SK-N-SH (cell line): ENCODE measurements around the gene PTPRD. TPM values are rescaled to one million over a fixed set of nuclear protein-coding genes. Genes with fewer than 3 reads are reported as not detected.

Experiments used
- CTCF ChIA-PET: fragments of 300-600, 350-600 bp; formaldehyde crosslinking; extraction: SDS; loops from one replicate; lab custom pipeline; 2021; lab: Yijun Ruan, JAX
- POLR2A ChIA-PET: fragments of 350-600 bp; sonication (Branson Sonifier 250); formaldehyde crosslinking; extraction: SDS; loops from one replicate; lab custom pipeline; 2020; ENCODE audit warnings: antibody characterized with exemption, inconsistent platforms; lab: Yijun Ruan, JAX
- DNase-seq: peaks from one replicate; pipeline ENCODE4 v3.0.0; 2012
- H2AFZ ChIP-seq: fragments of 200-600 bp; sonication (generic); 2 replicates; pipeline ENCODE4 v1.8.1; 2016; ENCODE audit warnings: antibody characterized with exemption, mild to moderate bottlenecking, low read depth
- H3F3A ChIP-seq: fragments of 200-600 bp; sonication (generic); replicated peaks from 2 replicates; pipeline ENCODE3; 2016; ENCODE audit warnings: antibody characterized with exemption, mild to moderate bottlenecking; ENCODE audit not compliant: insufficient read depth
- H3K27ac ChIP-seq, 2 experiments: fragments of 200-500 bp in 1 of 2; fragments of 200-600 bp in 1 of 2; sonication (Bioruptor generic) in 1 of 2; sonication (generic), shearing (Covaris generic) in 1 of 2; 2 replicates each; pipeline versions ENCODE4 v1.5.1 to v1.6.1; 2014 to 2016; ENCODE audit warnings: low read depth in 2 of 2, inconsistent platforms in 1 of 2, low read length in 1 of 2, mild to moderate bottlenecking in 1 of 2, mixed read lengths in 1 of 2
- H3K27me3 ChIP-seq: fragments of 200-600 bp; sonication (generic), shearing (Covaris generic); 2 replicates; pipeline ENCODE4 v1.6.1; 2016; ENCODE audit warnings: mixed run types; ENCODE audit not compliant: insufficient read depth
- H3K36me3 ChIP-seq, 2 experiments: fragments of 200-500 bp in 1 of 2; fragments of 200-600 bp in 1 of 2; sonication (Bioruptor generic) in 1 of 2; sonication (generic) in 1 of 2; replicated peaks in 1 of 2; 2 replicates each; pipeline versions ENCODE3 to v1.5.1; 2014 to 2016; ENCODE audit warnings: low read length in 1 of 2, mild to moderate bottlenecking in 1 of 2; ENCODE audit not compliant: insufficient read depth in 2 of 2, control insufficient read depth in 1 of 2
- H3K4me1 ChIP-seq, 2 experiments: fragments of 200-500 bp in 1 of 2; fragments of 200-600 bp in 1 of 2; sonication (Bioruptor generic) in 1 of 2; sonication (generic), shearing (Covaris generic) in 1 of 2; 2 replicates each; pipeline versions ENCODE4 v1.5.1 to v1.6.1; 2014 to 2016; ENCODE audit warnings: low read depth in 1 of 2, low read length in 1 of 2, mixed run types in 1 of 2; ENCODE audit not compliant: insufficient read depth in 2 of 2, control insufficient read depth in 1 of 2
- H3K4me2 ChIP-seq: fragments of 200-600 bp; sonication (generic), shearing (Covaris generic); 2 replicates; pipeline ENCODE4 v1.6.1; 2017; ENCODE audit warnings: mixed run types
- H3K4me3 ChIP-seq, 2 experiments: fragments of 200-500 bp in 1 of 2; fragments of 200-600 bp in 1 of 2; sonication (Bioruptor generic) in 1 of 2; sonication (generic), shearing (Covaris generic) in 1 of 2; 2 replicates each; pipeline versions ENCODE4 v1.5.1 to v1.8.1; 2014 to 2016; ENCODE audit warnings: low read depth in 2 of 2, inconsistent platforms in 1 of 2, low read length in 1 of 2, mild to moderate bottlenecking in 1 of 2, mixed read lengths in 1 of 2, moderate library complexity in 1 of 2
- H3K79me2 ChIP-seq: fragments of 200-600 bp; sonication (generic); 2 replicates; pipeline ENCODE4 v1.8.1; 2017; ENCODE audit warnings: mild to moderate bottlenecking; ENCODE audit not compliant: insufficient read depth
- H3K9ac ChIP-seq: fragments of 200-600 bp; sonication (generic); 2 replicates; pipeline ENCODE4 v1.6.1; 2017; ENCODE audit warnings: mixed run types
- H3K9me2 ChIP-seq: fragments of 200-600 bp; sonication (generic); 2 replicates; pipeline ENCODE4 v1.6.1; 2017; ENCODE audit warnings: mixed run types
- H3K9me3 ChIP-seq: fragments of 200-600 bp; sonication (generic); 2 replicates; pipeline ENCODE4 v1.6.1; 2017; ENCODE audit warnings: mixed run types, mild to moderate bottlenecking, moderate library complexity
- H4K20me1 ChIP-seq: fragments of 200-600 bp; sonication (generic); 2 replicates; pipeline ENCODE4 v1.6.1; 2017; ENCODE audit warnings: mild to moderate bottlenecking, mixed run types; ENCODE audit not compliant: insufficient read depth
- CHD2 ChIP-seq: fragments of 150-350 bp; IDR thresholded peaks from 2 replicates; pipeline ENCODE4 v1.6.1; 2018; ENCODE audit warnings: low read length; ENCODE audit not compliant: partially characterized antibody
- ELF1 ChIP-seq: IDR thresholded peaks from 2 replicates; pipeline ENCODE4 v1.4.0; 2012
- EZH2phosphoT487 ChIP-seq: fragments of 200-600 bp; sonication (generic); IDR thresholded peaks from 2 replicates; pipeline ENCODE4 v1.6.1; 2017; ENCODE audit warnings: low read depth, mixed run types, mild to moderate bottlenecking, antibody characterized with exemption, moderate library complexity, borderline replicate concordance
- FOXJ3 ChIP-seq: sonication (generic); formaldehyde crosslinking; IDR thresholded peaks from 2 replicates; pipeline ENCODE4 v1.5.1; 2020; ENCODE audit warnings: mild to moderate bottlenecking, missing genetic modification reagents
- FOXM1 ChIP-seq: IDR thresholded peaks from 2 replicates; pipeline ENCODE4 v1.4.0; 2012; ENCODE audit warnings: low read depth, mild to moderate bottlenecking
- GABPA ChIP-seq: IDR thresholded peaks from 2 replicates; pipeline ENCODE4 v1.4.0; 2012; ENCODE audit warnings: low read depth, mild to moderate bottlenecking
- GATA2 ChIP-seq: sonication (generic); formaldehyde crosslinking; IDR thresholded peaks from 2 replicates; pipeline ENCODE4 v1.5.0; 2020; ENCODE audit warnings: mild to moderate bottlenecking, missing genetic modification reagents
- JUND ChIP-seq: IDR thresholded peaks from 2 replicates; pipeline ENCODE4 v1.4.0; 2012
- MXI1 ChIP-seq: IDR thresholded peaks from 2 replicates; pipeline ENCODE4 v1.6.1; 2012; ENCODE audit warnings: mild to moderate bottlenecking, low read depth, low read length, improper control_type of control experiment
- NFIC ChIP-seq: IDR thresholded peaks from 2 replicates; pipeline ENCODE4 v1.4.0; 2012; ENCODE audit warnings: borderline replicate concordance
- POLR2AphosphoS5 ChIP-seq: IDR thresholded peaks from 2 replicates; pipeline ENCODE4 v1.6.1; 2012; ENCODE audit warnings: low read depth, low read length
- RAD21 ChIP-seq: IDR thresholded peaks from 2 replicates; pipeline ENCODE4 v1.6.1; 2012; ENCODE audit warnings: mild to moderate bottlenecking, low read length
- RCOR1 ChIP-seq: fragments of 150-350 bp; IDR thresholded peaks from 2 replicates; pipeline ENCODE4 v1.6.1; 2017; ENCODE audit warnings: antibody characterized with exemption, low read length
- RXRA ChIP-seq: IDR thresholded peaks from 2 replicates; pipeline ENCODE4 v1.4.0; 2012; ENCODE audit warnings: low read depth, mild to moderate bottlenecking, borderline replicate concordance
- SIN3A ChIP-seq: IDR thresholded peaks from 2 replicates; pipeline ENCODE4 v1.6.1; 2012; ENCODE audit warnings: low read depth, mild to moderate bottlenecking, low read length, moderate library complexity, borderline replicate concordance
- TAF1 ChIP-seq: IDR thresholded peaks from 2 replicates; pipeline ENCODE4 v1.6.1; 2012; ENCODE audit warnings: low read depth, mild to moderate bottlenecking, low read length, moderate library complexity, borderline replicate concordance
- TEAD4 ChIP-seq: IDR thresholded peaks from 2 replicates; pipeline ENCODE4 v1.4.0; 2012; ENCODE audit warnings: mild to moderate bottlenecking, borderline replicate concordance; ENCODE audit not compliant: insufficient read depth
- WGBS: methylation state at CpG from one replicate; pipeline ENCODE4 v1.1.6; 2017; ENCODE audit warnings: low lambda C conversion rate; 5-methylcytosine and 5-hydroxymethylcytosine counted together
- polyA plus RNA-seq, 3 experiments: library from polyadenylated mRNA; depleted of rRNA; stranded (reverse); fragments of >200 nt; gene quantifications; 2 replicates each; pipeline ENCODE4 v1.2.3, GENCODE V29; 2012
- TF ChIP-seq, protein P1 (sequence below): IDR thresholded peaks from 2 replicates; pipeline ENCODE4 v1.4.0; 2012; ENCODE audit warnings: low read depth, borderline replicate concordance
- TF ChIP-seq, protein P2 (sequence below): IDR thresholded peaks from 2 replicates; pipeline ENCODE4 v1.4.0; 2012; ENCODE audit warnings: low read depth, borderline replicate concordance
- TF ChIP-seq, protein P3 (sequence below): fragments of 150-350 bp; IDR thresholded peaks from 2 replicates; pipeline ENCODE4 v1.6.1; 2016; ENCODE audit warnings: mild to moderate bottlenecking, low read depth, low read length
- TF ChIP-seq, protein P4 (sequence below): IDR thresholded peaks from 2 replicates; pipeline ENCODE4; 2012

PTPRD gene
- polyA plus RNA-seq, 1 of the 3 experiments (the other 2 are of a cell fraction), result 0.15 TPM

DNA sequence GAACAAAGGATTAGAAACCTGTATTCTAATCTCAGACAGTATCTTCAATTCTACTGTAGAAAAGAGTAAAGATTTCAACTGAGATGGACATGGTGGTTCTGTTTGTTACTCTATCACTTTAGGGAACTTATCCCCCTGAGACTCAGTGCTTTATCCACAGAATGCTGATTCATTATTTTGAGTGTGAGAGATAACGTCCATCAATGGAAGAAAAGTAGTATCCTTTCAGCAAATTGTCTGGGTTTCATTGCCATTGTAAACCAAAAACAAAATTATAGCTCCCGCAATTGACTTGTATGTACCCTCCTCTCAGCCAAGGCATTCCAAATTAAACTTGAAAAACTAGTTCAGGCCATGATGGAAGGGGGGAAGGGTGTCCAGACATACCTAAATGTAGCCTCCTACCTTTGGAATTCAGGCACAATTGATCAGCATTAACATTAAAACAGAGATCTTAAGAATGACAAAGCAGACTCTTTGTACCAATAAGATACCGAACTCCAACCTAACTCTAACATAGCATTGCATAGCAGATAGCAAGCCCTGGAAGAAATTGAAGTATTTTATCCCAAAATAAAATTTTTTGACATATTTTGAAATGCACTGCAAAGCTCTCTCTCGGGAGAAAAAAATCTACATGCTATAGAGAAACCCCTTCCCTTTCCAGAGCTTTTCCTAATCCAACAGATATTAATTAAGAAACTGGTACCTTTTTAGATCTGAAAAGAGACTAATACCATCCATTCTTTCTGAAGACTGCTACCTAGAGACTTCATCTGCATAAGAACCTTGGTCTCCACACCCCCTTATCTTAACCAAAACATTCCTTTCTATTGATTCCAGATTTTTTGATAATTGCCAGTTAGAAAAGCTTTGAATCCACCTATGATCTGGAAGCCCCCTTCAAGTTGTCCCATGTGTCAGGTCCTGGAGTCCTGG lies 1055.7 kb downstream of the PTPRD start:
- H4K20me1 ChIP-seq, result no peaks in the 10 kb centered on the region
- H3K4me2 ChIP-seq, result no peak overlapping the region
- no peaks in the 10 kb centered on the region for H3K9me3 ChIP-seq
- CTCF ChIA-PET, result no interaction called here
- no peaks in the 10 kb centered on the region for H3K27me3 ChIP-seq
- no peak overlapping the region for H3K27ac ChIP-seq
- H3F3A ChIP-seq, result no peaks in the 10 kb centered on the region
- H3K79me2 ChIP-seq, result no peaks in the 10 kb centered on the region
- TF ChIP-seq RXRA, result no peak
- no peak for TF ChIP-seq TAF1
- no peak for TF ChIP-seq FOXJ3
- no peak for TF ChIP-seq JUND
- TF ChIP-seq POLR2AphosphoS5, result no peak
- no peak for TF ChIP-seq FOXM1
- no peak for TF ChIP-seq RAD21
- TF ChIP-seq GATA2 (CRISPR knock-in tag), result no peak
- no peak for TF ChIP-seq GABPA
- TF ChIP-seq EZH2phosphoT487, result no peak
- no peak for TF ChIP-seq ELF1
- TF ChIP-seq, all 33 proteins: peak for 0
- Histone ChIP-seq H3K9me2 (no peaks in the 10 kb centered on the region), H2AFZ (no peak overlapping the region), H3K4me1 (no peaks in the 10 kb centered on the region; a peak in 1 of 4 replicates), H3K36me3 (no peaks in the 10 kb centered on the region), H3K4me3 (no peak overlapping the region), H3K9ac (no peak overlapping the region)
- 25% methylated on average over 4 of the region's 4 CpGs for WGBS
- DNase-seq, result no peak
- POLR2A ChIA-PET, result no interaction called here

DNA sequence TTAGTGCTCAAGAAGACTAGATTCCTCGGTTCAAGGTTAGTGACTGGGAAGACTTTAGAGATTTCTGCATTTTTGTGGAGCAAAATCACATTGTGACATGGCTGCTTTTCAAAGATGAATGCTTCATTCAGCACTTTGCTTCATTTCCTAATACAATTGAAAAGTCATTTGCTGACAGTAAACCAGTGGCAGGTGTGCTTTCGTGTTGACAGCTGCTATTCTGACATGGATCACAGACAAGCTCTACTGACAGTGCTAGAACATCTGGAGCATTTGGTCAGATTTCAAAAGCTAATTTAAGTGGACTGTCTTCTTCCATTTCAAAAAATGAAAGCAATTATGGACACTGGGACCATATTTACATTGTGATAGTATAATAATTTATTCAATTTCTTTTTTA lies 1060.1 kb downstream of the PTPRD start:
- Histone ChIP-seq H2AFZ (no peak overlapping the region), H3K27me3 (no peaks in the 10 kb centered on the region), H3K9ac (no peak overlapping the region), H4K20me1 (no peaks in the 10 kb centered on the region), H3K27ac (no peak overlapping the region), H3K9me2 (no peaks in the 10 kb centered on the region), H3K4me3 (no peak overlapping the region), H3K4me1 (no peaks in the 10 kb centered on the region), H3K36me3 (no peaks in the 10 kb centered on the region), H3K4me2 (no peak overlapping the region), H3K9me3 (no peaks in the 10 kb centered on the region), H3K79me2 (no peaks in the 10 kb centered on the region), H3F3A (no peaks in the 10 kb centered on the region)
- CTCF ChIA-PET, result no interaction called here
- no peak for DNase-seq
- WGBS, result 15% methylated on average over 2 of the region's 2 CpGs
- POLR2A ChIA-PET, result no interaction called here
- TF ChIP-seq, protein P1, sequence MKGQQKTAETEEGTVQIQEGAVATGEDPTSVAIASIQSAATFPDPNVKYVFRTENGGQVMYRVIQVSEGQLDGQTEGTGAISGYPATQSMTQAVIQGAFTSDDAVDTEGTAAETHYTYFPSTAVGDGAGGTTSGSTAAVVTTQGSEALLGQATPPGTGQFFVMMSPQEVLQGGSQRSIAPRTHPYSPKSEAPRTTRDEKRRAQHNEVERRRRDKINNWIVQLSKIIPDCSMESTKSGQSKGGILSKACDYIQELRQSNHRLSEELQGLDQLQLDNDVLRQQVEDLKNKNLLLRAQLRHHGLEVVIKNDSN, result no peak
- TF ChIP-seq SIN3A (no peak), TEAD4 (no peak), POLR2AphosphoS5 (no peak), FOXM1 (no peak), MXI1 (no peak), GABPA (no peak), RCOR1 (no peak), TAF1 (no peak), NFIC (no peak), CHD2 (no peak), FOXJ3 (no peak), RXRA (no peak)
- TF ChIP-seq, protein P2, sequence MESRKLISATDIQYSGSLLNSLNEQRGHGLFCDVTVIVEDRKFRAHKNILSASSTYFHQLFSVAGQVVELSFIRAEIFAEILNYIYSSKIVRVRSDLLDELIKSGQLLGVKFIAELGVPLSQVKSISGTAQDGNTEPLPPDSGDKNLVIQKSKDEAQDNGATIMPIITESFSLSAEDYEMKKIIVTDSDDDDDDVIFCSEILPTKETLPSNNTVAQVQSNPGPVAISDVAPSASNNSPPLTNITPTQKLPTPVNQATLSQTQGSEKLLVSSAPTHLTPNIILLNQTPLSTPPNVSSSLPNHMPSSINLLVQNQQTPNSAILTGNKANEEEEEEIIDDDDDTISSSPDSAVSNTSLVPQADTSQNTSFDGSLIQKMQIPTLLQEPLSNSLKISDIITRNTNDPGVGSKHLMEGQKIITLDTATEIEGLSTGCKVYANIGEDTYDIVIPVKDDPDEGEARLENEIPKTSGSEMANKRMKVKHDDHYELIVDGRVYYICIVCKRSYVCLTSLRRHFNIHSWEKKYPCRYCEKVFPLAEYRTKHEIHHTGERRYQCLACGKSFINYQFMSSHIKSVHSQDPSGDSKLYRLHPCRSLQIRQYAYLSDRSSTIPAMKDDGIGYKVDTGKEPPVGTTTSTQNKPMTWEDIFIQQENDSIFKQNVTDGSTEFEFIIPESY, result no peak
- TF ChIP-seq, protein P3, sequence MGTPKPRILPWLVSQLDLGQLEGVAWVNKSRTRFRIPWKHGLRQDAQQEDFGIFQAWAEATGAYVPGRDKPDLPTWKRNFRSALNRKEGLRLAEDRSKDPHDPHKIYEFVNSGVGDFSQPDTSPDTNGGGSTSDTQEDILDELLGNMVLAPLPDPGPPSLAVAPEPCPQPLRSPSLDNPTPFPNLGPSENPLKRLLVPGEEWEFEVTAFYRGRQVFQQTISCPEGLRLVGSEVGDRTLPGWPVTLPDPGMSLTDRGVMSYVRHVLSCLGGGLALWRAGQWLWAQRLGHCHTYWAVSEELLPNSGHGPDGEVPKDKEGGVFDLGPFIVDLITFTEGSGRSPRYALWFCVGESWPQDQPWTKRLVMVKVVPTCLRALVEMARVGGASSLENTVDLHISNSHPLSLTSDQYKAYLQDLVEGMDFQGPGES, result no peak
- TF ChIP-seq, protein P4, sequence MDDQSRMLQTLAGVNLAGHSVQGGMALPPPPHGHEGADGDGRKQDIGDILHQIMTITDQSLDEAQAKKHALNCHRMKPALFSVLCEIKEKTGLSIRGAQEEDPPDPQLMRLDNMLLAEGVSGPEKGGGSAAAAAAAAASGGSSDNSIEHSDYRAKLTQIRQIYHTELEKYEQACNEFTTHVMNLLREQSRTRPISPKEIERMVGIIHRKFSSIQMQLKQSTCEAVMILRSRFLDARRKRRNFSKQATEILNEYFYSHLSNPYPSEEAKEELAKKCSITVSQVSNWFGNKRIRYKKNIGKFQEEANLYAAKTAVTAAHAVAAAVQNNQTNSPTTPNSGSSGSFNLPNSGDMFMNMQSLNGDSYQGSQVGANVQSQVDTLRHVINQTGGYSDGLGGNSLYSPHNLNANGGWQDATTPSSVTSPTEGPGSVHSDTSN, result no peak
